ENCODE measurements around the gene SPTBN4.
"Not testable (repeated sequence)": the region's sequence is repeated elsewhere in the genome, so short reads cannot be mapped to it uniquely, and the experiment has no call there.

The SPTBN4 gene

GRCh38 chr19:40533508-40533907 lies 66.7 kb downstream of the SPTBN4 start:
- DNase-seq = no peak

GRCh38 chr19:40534148-40534547 lies 67.3 kb downstream of the SPTBN4 start:
- DNase-seq = no peak

GRCh38 chr19:40539070-40539469 lies 72.3 kb downstream of the SPTBN4 start:
- DNase-seq = no peak

- DNase-seq = no peak
Observed at GRCh38 chr19:40542202-40542859, 75.5 kb downstream of the SPTBN4 start.

- DNase-seq = no peak
Observed at GRCh38 chr19:40543029-40543597, 76.3 kb downstream of the SPTBN4 start.

- DNase-seq = not testable (repeated sequence)
Observed at GRCh38 chr19:40546153-40546841, 79.5 kb downstream of the SPTBN4 start.

GRCh38 chr19:40547190-40547589 lies 80.4 kb downstream of the SPTBN4 start:
- not testable (repeated sequence) for DNase-seq

- DNase-seq = no peak
Observed at GRCh38 chr19:40547836-40548235, 81.0 kb downstream of the SPTBN4 start.

- DNase-seq = no peak
Observed at GRCh38 chr19:40549007-40549708, 82.4 kb downstream of the SPTBN4 start.

GRCh38 chr19:40550951-40551350 lies 84.2 kb downstream of the SPTBN4 start:
- no peak for DNase-seq

GRCh38 chr19:40552848-40553247 lies 86.0 kb downstream of the SPTBN4 start:
- DNase-seq = no peak

- no peak for DNase-seq
Observed at GRCh38 chr19:40553885-40554857, 87.4 kb downstream of the SPTBN4 start.

GRCh38 chr19:40555978-40556689 lies 89.3 kb downstream of the SPTBN4 start:
- no peak for DNase-seq

GRCh38 chr19:40556953-40557530 lies 90.2 kb downstream of the SPTBN4 start:
- no peak for DNase-seq

GRCh38 chr19:40559394-40559793 lies 92.6 kb downstream of the SPTBN4 start:
- no peak for DNase-seq

GRCh38 chr19:40560092-40560507 lies 93.3 kb downstream of the SPTBN4 start:
- DNase-seq = no peak

GRCh38 chr19:40561947-40562346 lies 95.1 kb downstream of the SPTBN4 start:
- DNase-seq = no peak

- DNase-seq = not testable (repeated sequence)
Observed at GRCh38 chr19:40564535-40564934, 97.7 kb downstream of the SPTBN4 start.

GRCh38 chr19:40565355-40565754 lies 98.6 kb downstream of the SPTBN4 start:
- no peak for DNase-seq

GRCh38 chr19:40565910-40566495 lies 99.2 kb downstream of the SPTBN4 start:
- DNase-seq = no peak
